Right ventricle myocardium superior (tissue), 1 donor: ENCODE results near the gene NEDD1. TPM values are rescaled to one million over a fixed set of nuclear protein-coding genes. Genes with fewer than 3 reads are reported as not detected.

Experiments
- ATAC-seq: fragments of 200-7000 bp; cut with Tn5 transposase; one replicate; pipeline ENCODE4 v1.9.1; 2020; ENCODE audit warnings: mild to moderate bottlenecking; ENCODE audit not compliant: poor library complexity
- DNase-seq: peaks from one replicate; pipeline ENCODE4 v3.0.0-alpha.2; 2020
- intact Hi-C: fragments of 100-400 bp; cut with DNase I; formaldehyde crosslinking; loops from one replicate; pipeline ENCODE4 v1.11.2; 2022
- total RNA-seq: library from RNA; stranded (reverse); fragmentation: NEBNext Ultra II Directional; extraction: Animal tissue kit (Norgen Biotek cat#: 25700); gene quantifications from one replicate; pipeline ENCODE4 v1.2.1, GENCODE V29; 2021
- donor health status: DM: no; HTN: yes; CAD: no; lungs with severe emphysema.

Gene NEDD1
- total RNA-seq, 1 donor from 2014 or later: 12.5 TPM

GRCh38 chr12:96994900-96995299, 87.8 kb downstream of the NEDD1 start:
- DNase-seq: no peak
- intact Hi-C loops: no loop called here
- ATAC-seq: no peak

GRCh38 chr12:96995861-96996260, 88.8 kb downstream of the NEDD1 start:
- no peak for ATAC-seq
- intact Hi-C loops: no loop called here
- DNase-seq: no peak

- ATAC-seq: no peak
- intact Hi-C loops: no loop called here
- DNase-seq: no peak
Measured at GRCh38 chr12:96997797-96998484, 90.9 kb downstream of the NEDD1 start.

- no peak for ATAC-seq
- intact Hi-C loops: no loop called here
- DNase-seq: no peak
Measured at GRCh38 chr12:97003276-97003675, 96.2 kb downstream of the NEDD1 start.
